Measurements from ENCODE around the gene PRKCA.

- no peak for TF ChIP-seq CTCF (IDR thresholded peaks at IDR 0.05)
- TF ChIP-seq POLR2A (IDR thresholded peaks at IDR 0.05) = no peak
Measured at GRCh38 chr17:66312912-66313311, 10.5 kb downstream of the PRKCA start.
